HG03439 (cell line): ENCODE results near the gene EFNA5.

Experiments used
- ATAC-seq: cut with Tn5 transposase; IDR thresholded peaks from one replicate; pipeline ENCODE4 v1.9.1; 2021; ENCODE audit warnings: mild to moderate bottlenecking, moderate library complexity; ENCODE audit not compliant: unreplicated experiment

The EFNA5 gene

GRCh38 chr5:107652408-107652807, 18.3 kb downstream of the EFNA5 start:
- ATAC-seq: no peak

- ATAC-seq: no peak
These were observed 19.4 kb downstream of the EFNA5 start for GRCh38 chr5:107651325-107651724.

GRCh38 chr5:107646418-107646817, 24.3 kb downstream of the EFNA5 start:
- no peak for ATAC-seq

- no peak for ATAC-seq
These were observed 30.2 kb downstream of the EFNA5 start for GRCh38 chr5:107640568-107640967.

GRCh38 chr5:107639990-107640389, 30.7 kb downstream of the EFNA5 start:
- ATAC-seq: no peak

GRCh38 chr5:107636555-107636954, 34.2 kb downstream of the EFNA5 start:
- ATAC-seq: no peak

GRCh38 chr5:107636068-107636467, 34.7 kb downstream of the EFNA5 start:
- ATAC-seq: no peak

GRCh38 chr5:107634981-107635848, 35.5 kb downstream of the EFNA5 start:
- no peak for ATAC-seq

- no peak for ATAC-seq
These were observed 37.4 kb downstream of the EFNA5 start for GRCh38 chr5:107633171-107633901.

GRCh38 chr5:107631805-107632362, 38.9 kb downstream of the EFNA5 start:
- ATAC-seq: no peak

GRCh38 chr5:107630184-107630583, 40.6 kb downstream of the EFNA5 start:
- ATAC-seq: no peak

- no peak for ATAC-seq
These were observed 46.5 kb downstream of the EFNA5 start for GRCh38 chr5:107624235-107624634.

GRCh38 chr5:107621089-107621488, 49.6 kb downstream of the EFNA5 start:
- ATAC-seq: no peak

- ATAC-seq: no peak
These were observed 51.0 kb downstream of the EFNA5 start for GRCh38 chr5:107619781-107620180.

- no peak for ATAC-seq
These were observed 52.5 kb downstream of the EFNA5 start for GRCh38 chr5:107618242-107618641.

- ATAC-seq: no peak
These were observed 53.7 kb downstream of the EFNA5 start for GRCh38 chr5:107617052-107617451.

- no peak for ATAC-seq
These were observed 54.5 kb downstream of the EFNA5 start for GRCh38 chr5:107616213-107616612.

- ATAC-seq: no peak
These were observed 55.4 kb downstream of the EFNA5 start for GRCh38 chr5:107615299-107615817.

- no peak for ATAC-seq
These were observed 58.2 kb downstream of the EFNA5 start for GRCh38 chr5:107612541-107612940.

- no peak for ATAC-seq
These were observed 59.9 kb downstream of the EFNA5 start for GRCh38 chr5:107610798-107611197.

GRCh38 chr5:107607671-107608345, 62.9 kb downstream of the EFNA5 start:
- no peak for ATAC-seq
